Spleen (tissue), 11 donors: ENCODE data around the gene TPO. TPM values are rescaled to one million over a fixed set of nuclear protein-coding genes. Genes with fewer than 3 reads are reported as not detected.

Experiments
- DNase-seq: peaks from one replicate; pipeline ENCODE4 v3.0.0-alpha.2; 2020
- H3K27ac ChIP-seq, 8 donors: fragments of 200-600 bp; sonication (generic) in 7 of 8; 1 replicate in 4 of 8; 2 replicates in 4 of 8; pipeline versions ENCODE4 v1.5.0 to v1.8.0; 2016 to 2021; ENCODE audit warnings: inconsistent platforms in 4 of 8, mild to moderate bottlenecking in 4 of 8, moderate library complexity in 1 of 8
- H3K27me3 ChIP-seq, 7 donors: fragments of 200-600 bp; sonication (generic) in 6 of 7; replicated peaks in 1 of 7; 1 replicate in 4 of 7; 2 replicates in 3 of 7; pipeline versions ENCODE4 v1.5.0 to v1.8.0; 2016 to 2021; ENCODE audit warnings: inconsistent platforms in 3 of 7, mild to moderate bottlenecking in 1 of 7
- H3K36me3 ChIP-seq, 6 donors: fragments of 200-600 bp; sonication (generic) in 5 of 6; 1 replicate in 4 of 6; 2 replicates in 2 of 6; pipeline versions ENCODE4 v1.5.0 to v1.8.0; 2016 to 2021; ENCODE audit warnings: inconsistent platforms in 2 of 6
- H3K4me1 ChIP-seq, 6 donors: fragments of 200-600 bp; sonication (generic) in 5 of 6; 1 replicate in 3 of 6; 2 replicates in 3 of 6; pipeline versions ENCODE4 v1.5.0 to v1.8.0; 2016 to 2021; ENCODE audit warnings: inconsistent platforms in 3 of 6
- H3K4me3 ChIP-seq, 8 donors: fragments of 200-600 bp; sonication (generic) in 7 of 8; 1 replicate in 4 of 8; 2 replicates in 4 of 8; pipeline versions ENCODE4 v1.5.0 to v1.8.0; 2016 to 2021; ENCODE audit warnings: inconsistent platforms in 4 of 8, mild to moderate bottlenecking in 4 of 8, moderate library complexity in 2 of 8
- H3K9me3 ChIP-seq, 8 donors: fragments of 200-600 bp; sonication (generic) in 7 of 8; 1 replicate in 4 of 8; 2 replicates in 4 of 8; pipeline versions ENCODE4 v1.5.0 to v1.8.0; 2016 to 2021; ENCODE audit warnings: inconsistent platforms in 4 of 8
- POLR2A ChIP-seq, 3 donors: fragments of 450-650 bp; IDR thresholded peaks; one replicate each; pipeline ENCODE4 v1.5.1; 2017; ENCODE audit warnings: antibody characterized with exemption in 3 of 3, mild to moderate bottlenecking in 1 of 3
- POLR2AphosphoS5 ChIP-seq, 3 donors: sonication (generic); formaldehyde crosslinking; IDR thresholded peaks; one replicate each; pipeline ENCODE4 v1.5.1; 2017; ENCODE audit warnings: antibody characterized with exemption in 3 of 3
- WGBS, 5 donors: extraction: QIAGEN DNeasy Blood & Tissue Kit in 3 of 5; methylation state at CpG; one replicate each; pipeline versions ENCODE4 v1.1.5 to v1.1.7; 2013 to 2018; 5-methylcytosine and 5-hydroxymethylcytosine counted together
- intact Hi-C: fragments of 100-400 bp; cut with DNase I; formaldehyde crosslinking; loops from one replicate; pipeline ENCODE4 v1.15.0; 2023; ENCODE audit warnings: low total_unique reads
- polyA plus RNA-seq, 3 donors: library from polyadenylated mRNA; stranded (reverse); fragments of 200-250 nt; gene quantifications; one replicate each; pipeline ENCODE4 v1.2.1, GENCODE V29; 2013
- total RNA-seq, 7 donors: library from RNA; depleted of rRNA in 3 of 7; stranded (reverse); fragments of >200 nt in 3 of 7; fragmentation: NEBNext Ultra II Directional in 4 of 7; extraction: Animal tissue kit (Norgen Biotek cat#: 25700) in 4 of 7; gene quantifications; one replicate each; pipeline versions ENCODE4 v1.1.0 to v1.2.1, GENCODE V29; 2016 to 2021
- TF ChIP-seq, protein P1 (sequence below), 11 experiments: fragments of 200-600 bp in 7 of 11; fragments of 450-650 bp in 4 of 11; sonication (generic) in 4 of 11; IDR thresholded peaks in 8 of 11; conservative IDR thresholded peaks in 3 of 11; 1 replicate in 7 of 11; 2 replicates in 4 of 11; pipeline versions ENCODE4 v1.4.0 to v1.8.0; 2016 to 2021; ENCODE audit warnings: antibody characterized with exemption in 11 of 11, inconsistent platforms in 4 of 11, mild to moderate bottlenecking in 1 of 11
- donor health status: healthy with polysubstance abuse.
- donor health status: DM: no; HTN: no; CAD: no; lungs with moderate emphysema.
- donor health status: DM: no; HTN: no; CAD: no.
- donor health status: Bipolar disorder and iron deficiency.
- donor health status: healthy.
- donor health status: DM: no; HTN: no; CAD: no.
- donor health status: DM: yes; HTN: yes; CAD: no.

Gene TPO
- total and polyA plus RNA-seq, 10 donors: 14.4 to 127 (median 49.0) TPM

DNA sequence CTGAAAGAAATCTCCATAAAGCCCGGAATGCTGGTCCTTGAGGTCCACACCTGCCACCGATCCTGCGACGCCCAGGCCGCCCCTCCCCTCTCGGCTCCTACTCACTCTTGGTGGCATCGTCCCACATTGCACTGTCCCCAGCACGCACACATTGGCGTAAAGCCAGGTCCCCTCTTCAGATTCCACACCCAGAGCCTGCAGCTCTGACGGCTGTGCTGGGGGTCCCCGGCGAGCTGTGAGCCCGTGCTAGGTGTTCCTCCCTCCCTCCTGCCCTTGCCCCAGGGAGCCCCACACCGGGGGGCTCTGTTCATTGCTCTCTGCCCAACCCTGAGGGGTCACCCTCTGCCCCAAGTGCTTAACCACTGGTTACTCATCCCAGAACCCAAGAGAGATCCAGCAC is 8.5 kb downstream of the TPO start:
- TF ChIP-seq, protein P1, sequence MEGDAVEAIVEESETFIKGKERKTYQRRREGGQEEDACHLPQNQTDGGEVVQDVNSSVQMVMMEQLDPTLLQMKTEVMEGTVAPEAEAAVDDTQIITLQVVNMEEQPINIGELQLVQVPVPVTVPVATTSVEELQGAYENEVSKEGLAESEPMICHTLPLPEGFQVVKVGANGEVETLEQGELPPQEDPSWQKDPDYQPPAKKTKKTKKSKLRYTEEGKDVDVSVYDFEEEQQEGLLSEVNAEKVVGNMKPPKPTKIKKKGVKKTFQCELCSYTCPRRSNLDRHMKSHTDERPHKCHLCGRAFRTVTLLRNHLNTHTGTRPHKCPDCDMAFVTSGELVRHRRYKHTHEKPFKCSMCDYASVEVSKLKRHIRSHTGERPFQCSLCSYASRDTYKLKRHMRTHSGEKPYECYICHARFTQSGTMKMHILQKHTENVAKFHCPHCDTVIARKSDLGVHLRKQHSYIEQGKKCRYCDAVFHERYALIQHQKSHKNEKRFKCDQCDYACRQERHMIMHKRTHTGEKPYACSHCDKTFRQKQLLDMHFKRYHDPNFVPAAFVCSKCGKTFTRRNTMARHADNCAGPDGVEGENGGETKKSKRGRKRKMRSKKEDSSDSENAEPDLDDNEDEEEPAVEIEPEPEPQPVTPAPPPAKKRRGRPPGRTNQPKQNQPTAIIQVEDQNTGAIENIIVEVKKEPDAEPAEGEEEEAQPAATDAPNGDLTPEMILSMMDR (IDR thresholded peaks at IDR 0.05 in 8 of 11, conservative IDR thresholded peaks at IDR 0.05 in 3 of 11): no peak
- TF ChIP-seq POLR2A (IDR thresholded peaks at IDR 0.05): no peak
- TF ChIP-seq POLR2AphosphoS5 (IDR thresholded peaks at IDR 0.05): no peak
- H3K36me3 ChIP-seq: peaks cover 0 to 14% (median 0%) of the 10 kb centered on the region in 6 donors
- no peak overlapping the region for H3K27ac ChIP-seq
- no peak for DNase-seq
- H3K4me1 ChIP-seq: peaks cover 0 to 8% (median 0%) of the 10 kb centered on the region in 6 donors
- H3K9me3 ChIP-seq: no peaks in the 10 kb centered on the region
- no peak overlapping the region for H3K4me3 ChIP-seq
- WGBS, 5 donors: 73 to 85% (median 82%) methylated on average over 14 of the region's 14 CpGs
- peaks cover 0 to 6% (median 0%) of the 10 kb centered on the region in 7 donors for H3K27me3 ChIP-seq
- intact Hi-C loops: no loop called here

DNA sequence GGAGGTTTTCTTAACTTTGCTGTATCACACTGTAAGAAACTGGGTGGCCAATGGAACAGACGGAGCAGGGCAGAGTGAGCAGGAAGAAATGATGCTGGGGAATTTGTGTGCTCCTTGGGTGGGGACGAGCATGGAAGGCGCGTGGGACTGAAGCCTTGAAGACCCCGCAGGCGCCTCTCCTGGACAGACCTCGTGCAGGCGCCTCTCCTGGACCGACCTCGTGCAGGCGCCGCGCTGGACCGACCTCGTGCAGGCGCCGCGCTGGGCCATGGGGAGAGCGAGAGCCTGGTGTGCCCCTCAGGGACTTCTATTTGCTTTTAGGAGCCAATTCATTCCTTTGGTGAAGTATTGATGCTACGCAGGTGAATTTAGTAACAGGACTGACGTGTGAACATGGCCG is 8.9 kb downstream of the TPO start:
- H3K36me3 ChIP-seq: peaks cover 0 to 18% (median 0%) of the 10 kb centered on the region in 6 donors
- WGBS, 5 donors: 88 to 93% (median 90%) methylated on average over 22 of the region's 22 CpGs
- intact Hi-C loops: no loop called here

DNA sequence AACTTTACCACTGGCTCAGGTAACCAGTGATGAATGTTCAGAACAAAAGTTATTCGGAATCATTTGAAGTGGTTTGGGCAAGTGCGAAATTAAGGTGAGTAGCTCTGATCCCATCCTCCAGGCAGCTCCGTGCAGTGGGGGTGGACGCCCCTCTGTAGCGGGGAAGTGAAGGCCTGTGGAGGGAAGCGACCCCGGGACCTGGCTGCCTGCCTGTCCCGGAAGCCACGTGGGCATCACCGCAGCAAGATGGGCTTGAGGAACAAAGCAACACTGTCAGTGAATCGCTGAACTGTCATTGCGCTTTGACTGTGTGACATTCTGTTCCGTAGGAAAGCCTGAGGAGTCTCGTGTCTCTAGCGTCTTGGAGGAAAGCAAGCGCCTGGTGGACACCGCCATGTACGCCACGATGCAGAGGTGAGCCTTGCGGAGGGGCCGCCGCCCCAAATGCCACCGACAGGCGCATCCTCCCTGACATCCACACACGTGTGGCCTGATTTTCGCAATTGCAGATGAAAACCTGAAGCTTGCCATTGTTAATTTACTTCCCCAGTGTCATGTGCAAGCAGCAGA is 9.5 kb downstream of the TPO start:
- Histone ChIP-seq H3K36me3 (peaks cover 0 to 21% (median 0%) of the 10 kb centered on the region in 6 donors), H3K27me3 (peaks cover 0 to 6% (median 0%) of the 10 kb centered on the region in 7 donors), H3K4me3 (no peak overlapping the region), H3K9me3 (no peaks in the 10 kb centered on the region), H3K4me1 (peaks cover 0 to 8% (median 0%) of the 10 kb centered on the region in 6 donors), H3K27ac (no peak overlapping the region)
- 86 to 92% (median 89%) methylated on average over 26 of the region's 26 CpGs for WGBS, 5 donors
- no peak for DNase-seq
- TF ChIP-seq POLR2AphosphoS5 (IDR thresholded peaks at IDR 0.05): no peak
- no peak for TF ChIP-seq POLR2A (IDR thresholded peaks at IDR 0.05)
- TF ChIP-seq, protein P1 (IDR thresholded peaks at IDR 0.05 in 8 of 11, conservative IDR thresholded peaks at IDR 0.05 in 3 of 11): no peak
- intact Hi-C loops: no loop called here

More for the DNA sequence above, 8.9 kb downstream of the TPO start:
- peaks cover 0 to 8% (median 0%) of the 10 kb centered on the region in 6 donors for H3K4me1 ChIP-seq
- no peak for DNase-seq
- H3K4me3 ChIP-seq: no peak overlapping the region
- H3K27me3 ChIP-seq: peaks cover 0 to 6% (median 0%) of the 10 kb centered on the region in 7 donors
- TF ChIP-seq POLR2AphosphoS5 (IDR thresholded peaks at IDR 0.05) (no peak), POLR2A (IDR thresholded peaks at IDR 0.05) (no peak)
- TF ChIP-seq, protein P1 (IDR thresholded peaks at IDR 0.05 in 8 of 11, conservative IDR thresholded peaks at IDR 0.05 in 3 of 11): no peak
- no peak overlapping the region for H3K27ac ChIP-seq
- no peaks in the 10 kb centered on the region for H3K9me3 ChIP-seq

DNA sequence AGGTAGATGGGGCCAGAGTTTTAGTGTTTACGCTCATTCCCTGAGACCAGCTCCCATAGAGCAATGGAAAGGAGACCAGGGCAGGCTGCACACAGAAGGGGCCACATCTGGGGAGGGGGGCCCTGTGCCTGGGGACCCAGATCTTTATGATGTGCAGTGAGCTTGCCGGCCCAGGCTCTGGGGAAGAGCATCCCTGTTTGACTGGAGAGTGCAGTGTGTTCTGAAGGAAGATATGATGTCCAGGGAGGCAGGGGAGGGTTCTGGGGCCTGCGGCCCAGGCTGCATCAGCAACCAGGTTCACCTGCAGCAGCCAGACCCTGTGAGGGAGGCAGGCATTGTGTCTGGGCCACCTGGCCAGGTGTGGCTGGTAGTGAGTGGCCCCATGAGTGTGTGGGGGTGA is 13.8 kb downstream of the TPO start:
- no peak for DNase-seq
- Histone ChIP-seq H3K36me3 (peaks cover 0 to 18% (median 0%) of the 10 kb centered on the region in 6 donors), H3K4me1 (no peaks in the 10 kb centered on the region), H3K27ac (no peak overlapping the region), H3K4me3 (no peak overlapping the region), H3K27me3 (peaks cover 0 to 2% (median 0%) of the 10 kb centered on the region in 7 donors), H3K9me3 (no peaks in the 10 kb centered on the region)
- intact Hi-C loops: no loop called here
- TF ChIP-seq, protein P1 (IDR thresholded peaks at IDR 0.05 in 8 of 11, conservative IDR thresholded peaks at IDR 0.05 in 3 of 11): no peak
- TF ChIP-seq POLR2A (IDR thresholded peaks at IDR 0.05): no peak
- no peak for TF ChIP-seq POLR2AphosphoS5 (IDR thresholded peaks at IDR 0.05)
- 89 to 100% (median 98%) methylated on average over 2 to 3 of the region's 3 CpGs for WGBS, 5 donors
